Measurements from ENCODE around the gene ELOVL5. TPM values are rescaled to one million over a fixed set of nuclear protein-coding genes. Genes with fewer than 3 reads are reported as not detected.

Gene ELOVL5
- total RNA-seq, 1 experiment from 2014 or later = 121 TPM

- Histone ChIP-seq H3K9ac (ENCODE audit: extremely low read depth, insufficient read length, low read length) (no peak overlapping the region), H3K27me3 (ENCODE audit: insufficient read depth, low read length) (no peaks in the 10 kb centered on the region), H3K27ac (ENCODE audit: insufficient read length, low read depth, low read length) (no peak overlapping the region), H4K5ac (ENCODE audit: insufficient read length, low read depth, low read length) (no peak overlapping the region), H3K79me2 (ENCODE audit: insufficient read depth, low read length) (peaks cover 62% of the 10 kb centered on the region), H4K91ac (ENCODE audit: insufficient read length, low read depth, low read length) (no peak overlapping the region), H2BK12ac (ENCODE audit: insufficient read length, low read depth, low read length) (no peak overlapping the region), H2AK5ac (ENCODE audit: insufficient read length, low read length) (no peak overlapping the region), H4K8ac (replicated peaks; ENCODE audit: insufficient read length, low read depth, low read length) (no peak overlapping the region), H2BK15ac (ENCODE audit: low read depth, low read length) (no peak overlapping the region), H3K79me1 (ENCODE audit: insufficient read depth, low read depth, low read length, poor library complexity, severe bottlenecking) (peaks cover 26% of the 10 kb centered on the region), H2AFZ (ENCODE audit: low read length) (no peak overlapping the region), H3K56ac (ENCODE audit: insufficient read length, low read depth, low read length) (no peak overlapping the region), H3K9me3 (ENCODE audit: control insufficient read depth, low read depth, low read length) (no peaks in the 10 kb centered on the region), H3K4ac (ENCODE audit: low read depth, low read length) (no peak overlapping the region), H3K4me1 (ENCODE audit: insufficient read depth, low read length) (peaks cover 11% of the 10 kb centered on the region), H4K20me1 (ENCODE audit: control insufficient read depth, insufficient read depth, insufficient read length) (no peaks in the 10 kb centered on the region), H3K4me2 (ENCODE audit: insufficient read depth, insufficient read length, low read length) (no peak overlapping the region), H3K14ac (ENCODE audit: insufficient read depth, low read length) (no peak overlapping the region), H2BK20ac (ENCODE audit: low read depth, low read length, poor library complexity, severe bottlenecking) (no peak overlapping the region), H3K18ac (ENCODE audit: insufficient read length, low read depth, low read length) (no peak overlapping the region), H3K23me2 (ENCODE audit: insufficient read length, low read depth, low read length, poor library complexity, severe bottlenecking) (no peaks in the 10 kb centered on the region), H3K23ac (ENCODE audit: insufficient read length, low read depth, low read length) (no peak overlapping the region), H3T11ph (ENCODE audit: low read length) (no peak overlapping the region), H2BK5ac (ENCODE audit: insufficient read length, low read length) (no peak overlapping the region), H2BK120ac (ENCODE audit: low read depth, low read length, poor library complexity, severe bottlenecking) (no peak overlapping the region)
- H3K27me3 Mint-ChIP-seq (ENCODE audit: low read depth) = no peaks in the 10 kb centered on the region
- no CpG with 5 or more reads among the region's 1 CpG for WGBS (ENCODE audit: extremely low coverage, insufficient read length, low lambda C conversion rate)
- H3K36me3 Mint-ChIP-seq (ENCODE audit: insufficient read depth in 1 of 3, low read depth in 3 of 3) = peaks cover 0 to 9% (median 5%) of the 10 kb centered on the region in 3 experiments; a peak in 5 of 7 replicates
- peaks cover 35 to 41% of the 10 kb centered on the region in 2 experiments for H3K4me1 Mint-ChIP-seq
- H3K4me3 Mint-ChIP-seq = no peak overlapping the region
- H3K27ac Mint-ChIP-seq = no peak overlapping the region
- no peaks in the 10 kb centered on the region for H3K9me3 Mint-ChIP-seq
- DNase-seq = no peak
- no peak for TF ChIP-seq CTCF (conservative IDR thresholded peaks at IDR 0.05)
Measured at GRCh38 chr6:53330137-53330536, 18.6 kb downstream of the ELOVL5 start.

Data from H9 (cell line).